Transverse colon (tissue), 4 donors: Measurements from ENCODE around the gene GPS1. TPM values are rescaled to one million over a fixed set of nuclear protein-coding genes. Genes with fewer than 3 reads are reported as not detected.

Experiments
- DNase-seq: peaks from one replicate; pipeline ENCODE4 v3.0.0-alpha.2; 2019
- H3K27ac ChIP-seq, 4 donors: fragments of 200-600 bp; sonication (generic); 2 replicates each; pipeline ENCODE4 v1.5.1; 2016 to 2018; ENCODE audit warnings: inconsistent platforms in 4 of 4
- H3K27me3 ChIP-seq: fragments of 200-600 bp; sonication (generic); 2 replicates; pipeline ENCODE4 v1.5.1; 2017; ENCODE audit warnings: inconsistent platforms
- H3K36me3 ChIP-seq, 4 donors: fragments of 200-600 bp; sonication (generic); 2 replicates each; pipeline ENCODE4 v1.5.1; 2017 to 2019; ENCODE audit warnings: inconsistent platforms in 4 of 4
- H3K4me1 ChIP-seq, 4 donors: fragments of 200-600 bp; sonication (generic); 2 replicates each; pipeline ENCODE4 v1.5.1; 2017 to 2020; ENCODE audit warnings: inconsistent platforms in 4 of 4
- H3K4me3 ChIP-seq, 4 donors: fragments of 200-600 bp; sonication (generic); 1 replicate in 1 of 4; 2 replicates in 3 of 4; pipeline versions ENCODE4 v1.5.1 to v1.6.1; 2017 to 2019; ENCODE audit warnings: inconsistent platforms in 4 of 4
- H3K9me3 ChIP-seq, 2 donors: fragments of 200-600 bp; sonication (generic); 2 replicates each; pipeline ENCODE4 v1.5.1; 2017 to 2019; ENCODE audit warnings: inconsistent platforms in 2 of 2
- CTCF ChIP-seq, 5 experiments: fragments of 200-600 bp in 3 of 5; fragments of 450-650 bp in 2 of 5; sonication (generic) in 3 of 5; IDR thresholded peaks; 1 replicate in 2 of 5; 2 replicates in 3 of 5; pipeline ENCODE4 v1.5.1; 2016 to 2017; ENCODE audit warnings: antibody characterized with exemption in 5 of 5, inconsistent platforms in 3 of 5, mild to moderate bottlenecking in 2 of 5, moderate library complexity in 1 of 5
- EP300 ChIP-seq: sonication (generic); formaldehyde crosslinking; IDR thresholded peaks from one replicate; pipeline ENCODE4 v1.6.1; 2017; ENCODE audit warnings: antibody characterized with exemption, low read depth
- POLR2A ChIP-seq: fragments of 450-650 bp; IDR thresholded peaks from one replicate; pipeline ENCODE4 v1.6.1; 2016; ENCODE audit warnings: antibody characterized with exemption, mild to moderate bottlenecking, moderate library complexity
- POLR2AphosphoS5 ChIP-seq, 3 donors: sonication (generic); formaldehyde crosslinking; IDR thresholded peaks; one replicate each; pipeline ENCODE4 v1.6.1; 2016; ENCODE audit warnings: antibody characterized with exemption in 3 of 3
- WGBS, 2 donors: methylation state at CpG; one replicate each; pipeline ENCODE4 v1.1.5; 2018; ENCODE audit warnings: low coverage in 1 of 2; 5-methylcytosine and 5-hydroxymethylcytosine counted together
- in situ Hi-C, 4 donors: fragments of 200-750 bp; cut with MboI; loops; one replicate each; pipeline versions ENCODE4 v1.15.0 to v1.15.1; 2017; ENCODE audit warnings: low sequenced_read_pairs in 3 of 4, low pct_ligation_motif_present in 1 of 4, low pct_unique_long_range_greater_than_20kb in 1 of 4
- intact Hi-C: fragments of 100-400 bp; cut with DNase I; formaldehyde crosslinking; loops from one replicate; pipeline ENCODE4 v1.15.1; 2023; ENCODE audit warnings: low total_unique reads
- total RNA-seq, 4 donors: library from RNA; depleted of rRNA; stranded (reverse); fragments of >200 nt; gene quantifications; one replicate each; pipeline ENCODE4 v1.1.0, GENCODE V29; 2016

The GPS1 gene
- total RNA-seq, 4 donors from 2014 or later, result 42.0 to 160 (median 85.5) TPM

- no peaks in the 10 kb centered on the region for H3K9me3 ChIP-seq
- TF ChIP-seq CTCF (IDR thresholded peaks at IDR 0.05), result no peak
- no peak for TF ChIP-seq POLR2AphosphoS5 (IDR thresholded peaks at IDR 0.05)
- TF ChIP-seq POLR2A, result no peak
- TF ChIP-seq EP300, result no peak
- WGBS, 2 donors, result 73 to 94% methylated on average over 4 to 23 of the region's 26 CpGs
- H3K4me1 ChIP-seq, result peaks cover 0 to 9% (median 4%) of the 10 kb centered on the region in 4 donors
- DNase-seq, result no peak
- H3K36me3 ChIP-seq, result no peaks in the 10 kb centered on the region
- in situ Hi-C loops, result no loop called here
- no peak overlapping the region for H3K27ac ChIP-seq
- H3K4me3 ChIP-seq, result no peak overlapping the region
- intact Hi-C loops, result no loop called here
- no peaks in the 10 kb centered on the region for H3K27me3 ChIP-seq
Observed at GRCh38 chr17:82008258-82008940, 43.3 kb upstream of the GPS1 start.

GRCh38 chr17:82008941-82009405 is 42.7 kb upstream of the GPS1 start:
- Histone ChIP-seq H3K36me3 (no peaks in the 10 kb centered on the region), H3K4me1 (peaks cover 0 to 6% (median 2%) of the 10 kb centered on the region in 4 donors), H3K27ac (no peak overlapping the region), H3K4me3 (no peak overlapping the region), H3K27me3 (no peaks in the 10 kb centered on the region), H3K9me3 (no peaks in the 10 kb centered on the region)
- DNase-seq, result no peak
- intact Hi-C loops (no loop called here), in situ Hi-C loops (no loop called here)
- 94% methylated on average over 26 of the region's 28 CpGs; no CpG with 5 or more reads in 1 of the 2 donors for WGBS, 2 donors
- TF ChIP-seq POLR2AphosphoS5 (IDR thresholded peaks at IDR 0.05) (no peak), EP300 (no peak), POLR2A (no peak), CTCF (IDR thresholded peaks at IDR 0.05) (no peak)

GRCh38 chr17:82009413-82009812 is 42.3 kb upstream of the GPS1 start:
- H3K36me3 ChIP-seq, result no peaks in the 10 kb centered on the region
- TF ChIP-seq EP300 (no peak), POLR2A (no peak), CTCF (IDR thresholded peaks at IDR 0.05) (no peak), POLR2AphosphoS5 (IDR thresholded peaks at IDR 0.05) (no peak)
- WGBS, 2 donors, result 76% methylated on average over 14 of the region's 15 CpGs; no CpG with 5 or more reads in 1 of the 2 donors
- no peak for DNase-seq
- H3K4me3 ChIP-seq, result no peak overlapping the region
- in situ Hi-C loops (no loop called here), intact Hi-C loops (no loop called here)
- no peaks in the 10 kb centered on the region for H3K27me3 ChIP-seq
- H3K4me1 ChIP-seq, result peaks cover 0 to 1% (median 0%) of the 10 kb centered on the region in 4 donors
- no peaks in the 10 kb centered on the region for H3K9me3 ChIP-seq
- no peak overlapping the region for H3K27ac ChIP-seq

GRCh38 chr17:82010575-82011525 is 40.8 kb upstream of the GPS1 start:
- TF ChIP-seq CTCF (IDR thresholded peaks at IDR 0.05), result no peak
- no peak for TF ChIP-seq POLR2AphosphoS5 (IDR thresholded peaks at IDR 0.05)
- TF ChIP-seq EP300, result no peak
- TF ChIP-seq POLR2A, result no peak
- in situ Hi-C loops, result no loop called here
- Histone ChIP-seq H3K36me3 (no peaks in the 10 kb centered on the region), H3K27ac (no peak overlapping the region), H3K4me1 (no peaks in the 10 kb centered on the region), H3K27me3 (no peaks in the 10 kb centered on the region), H3K9me3 (no peaks in the 10 kb centered on the region), H3K4me3 (no peak overlapping the region)
- intact Hi-C loops, result no loop called here
- no peak for DNase-seq
- 89 to 100% methylated on average over 2 to 39 of the region's 39 CpGs for WGBS, 2 donors
